ENCODE results near the gene DCAF17. TPM values are rescaled to one million over a fixed set of nuclear protein-coding genes. Genes with fewer than 3 reads are reported as not detected.

The DCAF17 gene
- total and polyA plus RNA-seq, 2 donors (not counting 1 experiment from before 2014, with no cell fraction given) = 8.8 to 29.4 TPM

DNA sequence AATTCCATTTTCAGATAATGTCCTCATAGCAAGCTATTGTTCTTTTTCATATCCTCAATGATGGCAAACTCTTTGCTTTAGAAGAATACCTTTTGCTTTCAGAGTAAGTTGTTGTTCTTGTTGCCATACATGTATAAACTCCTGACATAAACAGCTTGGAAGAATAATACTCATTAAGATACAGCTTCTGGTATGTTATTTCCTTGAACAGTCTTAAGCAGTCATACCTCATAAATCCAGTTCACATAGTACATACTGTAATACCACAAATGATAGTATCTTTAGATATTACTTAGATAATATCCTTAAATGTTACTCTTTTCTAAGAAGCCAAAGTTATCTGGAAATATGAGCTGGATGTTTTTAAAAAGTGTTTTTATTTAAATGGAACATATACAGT lies 23.4 kb upstream of the DCAF17 start:
- Mint-ChIP-seq H3K27ac (no peak overlapping the region), H3K4me1 (peaks cover 36% of the 10 kb centered on the region), H3K9me3 (ENCODE audit: insufficient read depth) (no peaks in the 10 kb centered on the region), H3K27me3 (no peaks in the 10 kb centered on the region), H3K4me3 (no peak overlapping the region)
- intact Hi-C loops (cut with micrococcal nuclease) = no loop called here
- H3K4me1 ChIP-seq (ENCODE audit: control insufficient read depth in 2 of 2, insufficient read depth in 2 of 2, low read length in 2 of 2) = peaks cover 26 to 29% of the 10 kb centered on the region in 2 donors
- H3K9ac ChIP-seq (ENCODE audit: low read length) = no peak overlapping the region
- no peaks in the 10 kb centered on the region for H4K20me1 ChIP-seq (ENCODE audit: control insufficient read depth, insufficient read depth, low read length, poor library complexity, severe bottlenecking)
- no peak overlapping the region for H3K27ac ChIP-seq (ENCODE audit: low read length in 2 of 2)
- no peak overlapping the region for H3K4me2 ChIP-seq (replicated peaks; ENCODE audit: low read depth, low read length, poor library complexity, severe bottlenecking)
- H3K9me3 ChIP-seq (ENCODE audit: control extremely low read depth in 1 of 3, control insufficient read depth in 2 of 3, insufficient read depth in 1 of 3, low read length in 2 of 3) = no peaks in the 10 kb centered on the region
- ChIA-PET CTCF (interaction anchor here (0.6 to 2.2 kb wide), 6 partner anchors 8 to 482 kb away, joined by 3 to 8 read pairs (median 4); partner anchors contain the start of gene GORASP2), POLR2A (no interaction called here)
- no peak for ATAC-seq (ENCODE audit: low read depth)
- TF ChIP-seq, protein P1, sequence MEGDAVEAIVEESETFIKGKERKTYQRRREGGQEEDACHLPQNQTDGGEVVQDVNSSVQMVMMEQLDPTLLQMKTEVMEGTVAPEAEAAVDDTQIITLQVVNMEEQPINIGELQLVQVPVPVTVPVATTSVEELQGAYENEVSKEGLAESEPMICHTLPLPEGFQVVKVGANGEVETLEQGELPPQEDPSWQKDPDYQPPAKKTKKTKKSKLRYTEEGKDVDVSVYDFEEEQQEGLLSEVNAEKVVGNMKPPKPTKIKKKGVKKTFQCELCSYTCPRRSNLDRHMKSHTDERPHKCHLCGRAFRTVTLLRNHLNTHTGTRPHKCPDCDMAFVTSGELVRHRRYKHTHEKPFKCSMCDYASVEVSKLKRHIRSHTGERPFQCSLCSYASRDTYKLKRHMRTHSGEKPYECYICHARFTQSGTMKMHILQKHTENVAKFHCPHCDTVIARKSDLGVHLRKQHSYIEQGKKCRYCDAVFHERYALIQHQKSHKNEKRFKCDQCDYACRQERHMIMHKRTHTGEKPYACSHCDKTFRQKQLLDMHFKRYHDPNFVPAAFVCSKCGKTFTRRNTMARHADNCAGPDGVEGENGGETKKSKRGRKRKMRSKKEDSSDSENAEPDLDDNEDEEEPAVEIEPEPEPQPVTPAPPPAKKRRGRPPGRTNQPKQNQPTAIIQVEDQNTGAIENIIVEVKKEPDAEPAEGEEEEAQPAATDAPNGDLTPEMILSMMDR (IDR thresholded peaks at IDR 0.05) = no peak
- TF ChIP-seq EZH2 (IDR thresholded peaks at IDR 0.05; ENCODE audit: borderline replicate concordance, insufficient read depth, low read depth, low read length, poor library complexity, severe bottlenecking) = no peak
- DNase-seq = no peak
- no peaks in the 10 kb centered on the region for H3K36me3 ChIP-seq (replicated peaks in 1 of 2; ENCODE audit: control extremely low read depth in 1 of 2, control insufficient read depth in 1 of 2, extremely low read depth in 1 of 2, insufficient read depth in 2 of 2, low read length in 1 of 2)
- no peak overlapping the region for H2AFZ ChIP-seq (ENCODE audit: insufficient read depth, low read depth, low read length, poor library complexity, severe bottlenecking)
- no peaks in the 10 kb centered on the region for H3K27me3 ChIP-seq (replicated peaks in 1 of 4; ENCODE audit: control extremely low read depth in 1 of 4, control insufficient read depth in 3 of 4, insufficient read depth in 4 of 4, low read length in 3 of 4)
- H3K4me3 ChIP-seq (ENCODE audit: control extremely low read depth in 1 of 5, extremely low read depth in 1 of 5, insufficient read depth in 1 of 5, low read depth in 2 of 5, low read length in 4 of 5) = no peak overlapping the region
- H3K79me2 ChIP-seq (ENCODE audit: control insufficient read depth, insufficient read depth, low read length) = peaks cover 55% of the 10 kb centered on the region

DNA sequence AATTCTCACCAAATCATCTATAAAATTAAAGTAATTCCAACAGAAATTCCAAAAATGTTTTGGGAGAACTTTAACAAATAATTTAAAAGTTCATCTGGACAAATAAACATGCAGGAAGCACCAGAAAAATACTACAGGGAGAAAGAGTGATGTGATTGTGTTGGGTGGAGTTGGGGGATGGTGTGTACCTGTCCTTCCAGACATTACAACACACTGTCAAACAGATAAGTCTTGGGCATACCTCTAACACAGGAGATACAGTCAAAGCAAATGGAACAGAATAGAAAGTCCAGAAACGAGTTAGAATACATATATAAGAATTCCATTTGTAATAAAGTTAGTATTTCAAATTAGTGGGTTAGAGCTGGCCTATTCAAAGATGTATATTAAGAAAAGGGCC lies 22.8 kb upstream of the DCAF17 start:
- H3K9me3 ChIP-seq (ENCODE audit: control extremely low read depth in 1 of 3, control insufficient read depth in 2 of 3, insufficient read depth in 1 of 3, low read length in 2 of 3) = no peaks in the 10 kb centered on the region
- H3K4me1 ChIP-seq (ENCODE audit: control insufficient read depth in 2 of 2, insufficient read depth in 2 of 2, low read length in 2 of 2) = peaks cover 26 to 27% of the 10 kb centered on the region in 2 donors
- intact Hi-C loops (cut with micrococcal nuclease) = no loop called here
- no peak overlapping the region for H3K27ac ChIP-seq (ENCODE audit: low read length in 2 of 2)
- DNase-seq (no peak), ATAC-seq (ENCODE audit: low read depth) (no peak)
- H3K36me3 ChIP-seq (replicated peaks in 1 of 2; ENCODE audit: control extremely low read depth in 1 of 2, control insufficient read depth in 1 of 2, extremely low read depth in 1 of 2, insufficient read depth in 2 of 2, low read length in 1 of 2) = no peaks in the 10 kb centered on the region
- ChIA-PET CTCF (interaction anchor here (1.0 to 2.2 kb wide), 3 partner anchors 9 to 438 kb away, joined by 3 to 8 read pairs (median 3); no protein-coding TSS in a partner anchor), POLR2A (no interaction called here)
- no peaks in the 10 kb centered on the region for H4K20me1 ChIP-seq (ENCODE audit: control insufficient read depth, insufficient read depth, low read length, poor library complexity, severe bottlenecking)
- no peak overlapping the region for H3K27ac Mint-ChIP-seq
- no peaks in the 10 kb centered on the region for H3K27me3 ChIP-seq (replicated peaks in 1 of 4; ENCODE audit: control extremely low read depth in 1 of 4, control insufficient read depth in 3 of 4, insufficient read depth in 4 of 4, low read length in 3 of 4)
- no peaks in the 10 kb centered on the region for H3K9me3 Mint-ChIP-seq (ENCODE audit: insufficient read depth)
- no CpG with 5 or more reads among the region's 1 CpG for WGBS (ENCODE audit: insufficient coverage)
- H3K4me1 Mint-ChIP-seq = peaks cover 36% of the 10 kb centered on the region
- H2AFZ ChIP-seq (ENCODE audit: insufficient read depth, low read depth, low read length, poor library complexity, severe bottlenecking) = no peak overlapping the region
- no peak overlapping the region for H3K9ac ChIP-seq (ENCODE audit: low read length)
- H3K27me3 Mint-ChIP-seq = no peaks in the 10 kb centered on the region
- peaks cover 55% of the 10 kb centered on the region for H3K79me2 ChIP-seq (ENCODE audit: control insufficient read depth, insufficient read depth, low read length)
- no peak for TF ChIP-seq EZH2 (IDR thresholded peaks at IDR 0.05; ENCODE audit: borderline replicate concordance, insufficient read depth, low read depth, low read length, poor library complexity, severe bottlenecking)
- TF ChIP-seq, protein P1 (IDR thresholded peaks at IDR 0.05) = no peak
- H3K4me2 ChIP-seq (replicated peaks; ENCODE audit: low read depth, low read length, poor library complexity, severe bottlenecking) = no peak overlapping the region
- H3K4me3 Mint-ChIP-seq = no peak overlapping the region
- no peak overlapping the region for H3K4me3 ChIP-seq (ENCODE audit: control extremely low read depth in 1 of 5, extremely low read depth in 1 of 5, insufficient read depth in 1 of 5, low read depth in 2 of 5, low read length in 4 of 5)
